Measurements from ENCODE around the gene HSF5. TPM values are rescaled to one million over a fixed set of nuclear protein-coding genes. Genes with fewer than 3 reads are reported as not detected.

The HSF5 gene
- total and polyA plus RNA-seq, 8 donors, result 0.18 TPM; not detected in 7

- H3K4me3 ChIP-seq, result no peak overlapping the region
- H3K27me3 ChIP-seq, result no peaks in the 10 kb centered on the region
- peaks cover 0 to 5% (median 0%) of the 10 kb centered on the region in 4 donors for H3K36me3 ChIP-seq
- TF ChIP-seq POLR2A (IDR thresholded peaks at IDR 0.05), result no peak
- TF ChIP-seq POLR2AphosphoS5 (IDR thresholded peaks at IDR 0.05), result no peak
- TF ChIP-seq, protein P1, sequence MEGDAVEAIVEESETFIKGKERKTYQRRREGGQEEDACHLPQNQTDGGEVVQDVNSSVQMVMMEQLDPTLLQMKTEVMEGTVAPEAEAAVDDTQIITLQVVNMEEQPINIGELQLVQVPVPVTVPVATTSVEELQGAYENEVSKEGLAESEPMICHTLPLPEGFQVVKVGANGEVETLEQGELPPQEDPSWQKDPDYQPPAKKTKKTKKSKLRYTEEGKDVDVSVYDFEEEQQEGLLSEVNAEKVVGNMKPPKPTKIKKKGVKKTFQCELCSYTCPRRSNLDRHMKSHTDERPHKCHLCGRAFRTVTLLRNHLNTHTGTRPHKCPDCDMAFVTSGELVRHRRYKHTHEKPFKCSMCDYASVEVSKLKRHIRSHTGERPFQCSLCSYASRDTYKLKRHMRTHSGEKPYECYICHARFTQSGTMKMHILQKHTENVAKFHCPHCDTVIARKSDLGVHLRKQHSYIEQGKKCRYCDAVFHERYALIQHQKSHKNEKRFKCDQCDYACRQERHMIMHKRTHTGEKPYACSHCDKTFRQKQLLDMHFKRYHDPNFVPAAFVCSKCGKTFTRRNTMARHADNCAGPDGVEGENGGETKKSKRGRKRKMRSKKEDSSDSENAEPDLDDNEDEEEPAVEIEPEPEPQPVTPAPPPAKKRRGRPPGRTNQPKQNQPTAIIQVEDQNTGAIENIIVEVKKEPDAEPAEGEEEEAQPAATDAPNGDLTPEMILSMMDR (IDR thresholded peaks at IDR 0.05), result no peak
- TF ChIP-seq EP300 (IDR thresholded peaks at IDR 0.05), result no peak
- intact Hi-C loops (cut with DNase I; ENCODE audit: low total_unique reads), result no loop called here
- H3K27ac ChIP-seq, result no peak overlapping the region
- DNase-seq, result no peak
- H3K9me3 ChIP-seq, result no peaks in the 10 kb centered on the region
- H3K4me1 ChIP-seq, result peaks cover 0 to 27% (median 19%) of the 10 kb centered on the region in 4 donors
- 78 to 95% (median 88%) methylated on average over 9 of the region's 9 CpGs for WGBS, 5 donors
Observed at GRCh38 chr17:58370716-58371115, 117.5 kb downstream of the HSF5 start.

DNA sequence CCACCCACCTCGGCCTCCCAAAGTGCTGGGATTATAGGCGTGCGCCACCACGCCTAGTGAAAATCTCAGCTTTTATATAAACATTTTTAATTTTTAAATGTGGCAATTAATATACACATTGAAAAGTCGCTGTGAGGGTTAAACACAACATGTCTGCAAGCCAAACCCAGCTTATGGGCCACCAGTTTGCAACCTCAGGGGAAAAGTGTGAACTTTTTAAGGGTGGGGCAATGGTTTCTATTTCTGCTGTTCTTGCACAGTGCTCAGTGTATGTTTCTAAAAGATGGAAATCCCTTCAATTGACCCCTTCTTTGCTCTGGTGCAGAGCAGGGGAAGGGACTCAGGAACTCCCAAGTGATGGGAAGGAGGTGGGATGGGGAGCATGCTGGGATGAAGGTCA is 117.9 kb downstream of the HSF5 start:
- peaks cover 0 to 23% (median 19%) of the 10 kb centered on the region in 4 donors for H3K4me1 ChIP-seq

More for the DNA sequence above, 117.9 kb downstream of the HSF5 start:
- peaks cover 0 to 5% (median 0%) of the 10 kb centered on the region in 4 donors for H3K36me3 ChIP-seq
- no peaks in the 10 kb centered on the region for H3K9me3 ChIP-seq
- TF ChIP-seq POLR2A (IDR thresholded peaks at IDR 0.05) (no peak), POLR2AphosphoS5 (IDR thresholded peaks at IDR 0.05) (no peak)
- TF ChIP-seq, protein P1 (IDR thresholded peaks at IDR 0.05), result no peak
- no peaks in the 10 kb centered on the region for H3K27me3 ChIP-seq
- DNase-seq, result no peak
- H3K4me3 ChIP-seq, result no peak overlapping the region
- intact Hi-C loops (cut with DNase I; ENCODE audit: low total_unique reads), result no loop called here
- H3K27ac ChIP-seq, result no peak overlapping the region
- WGBS, 5 donors, result 88 to 98% (median 92%) methylated on average over 5 of the region's 5 CpGs

Other genes starting within 250 kb of the HSF5 start
- not detected for gene LPO, start 249.8 kb downstream of the HSF5 start, total RNA-seq
- gene LPO, start 249.8 kb downstream of the HSF5 start, polyA plus RNA-seq, result under 1 TPM in 1 of 3 donors, not detected in 2; 0.10 TPM
- 1 to 10 TPM in 1 of 5 donors, not detected in 4; 7.7 TPM for gene MPO, start 207.5 kb downstream of the HSF5 start, total RNA-seq
- gene MPO, start 207.5 kb downstream of the HSF5 start, polyA plus RNA-seq, result under 1 TPM in 2 of 3 donors, not detected in 1; 0.03 to 0.46 TPM
- gene TSPOAP1, start 159.6 kb downstream of the HSF5 start, total RNA-seq, result 10 to 100 TPM in 3 of 5 donors, 1 to 10 TPM in 1, not detected in 1; 9.0 to 68.8 (median 16.3) TPM
- 10 to 100 TPM in 1 of 3 donors, 1 to 10 TPM in 2; 6.5 to 26.0 (median 8.9) TPM for gene TSPOAP1, start 159.6 kb downstream of the HSF5 start, polyA plus RNA-seq
- gene SUPT4H1, start 136.2 kb downstream of the HSF5 start, total RNA-seq, result 10 to 100 TPM in 3 of 5 donors, 1 to 10 TPM in 2; 6.7 to 51.1 (median 23.3) TPM
- gene SUPT4H1, start 136.2 kb downstream of the HSF5 start, polyA plus RNA-seq, result 10 to 100 TPM; 68.9 to 80.9 (median 78.2) TPM
- gene RNF43, start 70.9 kb downstream of the HSF5 start, total RNA-seq, result 100 to 1,000 TPM in 1 of 5 donors, 10 to 100 TPM in 2, 1 to 10 TPM in 2; 6.4 to 269 (median 12.6) TPM
- gene RNF43, start 70.9 kb downstream of the HSF5 start, polyA plus RNA-seq, result 1 to 10 TPM in 2 of 3 donors, under 1 TPM in 1; 0.92 to 3.3 (median 2.0) TPM
- 100 to 1,000 TPM in 1 of 5 donors, 10 to 100 TPM in 4; 24.3 to 126 (median 29.9) TPM for gene MTMR4, start 26.2 kb upstream of the HSF5 start, total RNA-seq
- gene MTMR4, start 26.2 kb upstream of the HSF5 start, polyA plus RNA-seq, result 1 to 10 TPM; 5.8 to 9.1 (median 7.1) TPM
- gene TEX14, start 203.6 kb upstream of the HSF5 start, total RNA-seq, result not detected
- gene TEX14, start 203.6 kb upstream of the HSF5 start, polyA plus RNA-seq, result under 1 TPM in 2 of 3 donors, not detected in 1; 0.03 to 0.06 TPM
- gene RAD51C, start 204.2 kb upstream of the HSF5 start, total RNA-seq, result 10 to 100 TPM in 3 of 5 donors, 1 to 10 TPM in 1, not detected in 1; 1.2 to 44.6 (median 23.7) TPM
- gene RAD51C, start 204.2 kb upstream of the HSF5 start, polyA plus RNA-seq, result 10 to 100 TPM; 13.7 to 22.9 (median 21.5) TPM

Data from stomach (tissue), 9 donors.